ENCODE measurements around the gene TSPAN8.
"Not testable (repeated sequence)": the region's sequence is repeated elsewhere in the genome, so short reads cannot be mapped to it uniquely, and the experiment has no call there.

The TSPAN8 gene

DNA sequence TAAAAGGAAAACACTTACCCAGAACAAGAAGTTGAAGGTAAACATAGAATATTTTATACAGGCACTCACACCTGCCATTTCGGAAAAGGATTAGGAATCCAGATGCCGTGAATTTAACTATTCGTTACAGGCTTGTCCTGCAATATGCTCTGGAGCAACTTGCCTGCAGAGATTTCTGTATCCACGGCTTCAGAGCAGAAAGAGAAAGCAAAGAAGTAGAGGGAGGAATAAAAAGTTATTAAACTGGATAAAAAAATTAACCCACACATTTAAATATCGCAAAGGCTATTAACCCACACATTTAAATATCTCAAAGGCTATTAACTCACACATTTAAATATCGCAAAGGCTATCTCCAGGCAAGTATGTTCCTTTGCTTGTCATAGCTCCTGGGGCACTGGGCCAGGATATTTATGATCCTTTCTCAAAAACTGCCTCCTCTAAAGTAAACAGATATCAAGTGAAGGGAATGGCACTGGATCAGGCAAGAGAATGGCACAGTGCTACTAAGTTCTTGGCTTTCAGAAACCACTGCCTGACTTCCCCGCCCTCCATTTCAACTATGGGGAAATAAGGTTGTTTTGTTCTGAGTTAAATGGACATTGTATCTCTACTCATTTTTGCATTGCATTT is at the start of gene TSPAN8:
TSS of gene TSPAN8 (minus strand) at position 399 of the 633 bp plus-strand sequence. CDS start at position 78, 321 bp downstream.
- DNase-seq (ENCODE audit: low read depth in 2 of 2) = no peak

DNA sequence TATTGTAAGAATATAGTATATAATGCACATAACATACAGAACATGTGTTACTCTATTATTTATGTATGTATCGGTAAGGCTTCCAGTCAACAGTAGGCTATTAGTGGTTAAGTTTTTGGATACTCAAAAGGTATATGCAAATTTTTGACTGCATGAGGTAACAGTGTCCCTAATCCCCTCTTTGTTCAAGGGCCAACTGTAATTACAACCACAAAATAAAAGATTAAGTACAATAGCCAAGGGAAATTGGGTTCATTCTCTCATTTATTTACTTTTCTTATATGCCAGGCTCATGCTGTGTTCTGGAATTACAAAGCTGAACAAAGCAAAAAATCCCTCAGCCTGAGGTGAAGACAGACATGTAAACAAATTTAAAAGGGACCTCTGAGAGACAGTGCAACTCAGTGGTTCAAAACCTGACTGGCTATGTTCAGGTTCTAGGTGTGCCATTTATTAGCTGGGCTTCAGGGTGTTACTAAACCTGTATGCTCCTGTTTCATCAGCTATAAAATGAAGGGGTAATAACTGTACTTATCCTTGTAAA is 43.4 kb upstream of the TSPAN8 start:
- no peak for DNase-seq (ENCODE audit: low read depth in 2 of 2)

DNA sequence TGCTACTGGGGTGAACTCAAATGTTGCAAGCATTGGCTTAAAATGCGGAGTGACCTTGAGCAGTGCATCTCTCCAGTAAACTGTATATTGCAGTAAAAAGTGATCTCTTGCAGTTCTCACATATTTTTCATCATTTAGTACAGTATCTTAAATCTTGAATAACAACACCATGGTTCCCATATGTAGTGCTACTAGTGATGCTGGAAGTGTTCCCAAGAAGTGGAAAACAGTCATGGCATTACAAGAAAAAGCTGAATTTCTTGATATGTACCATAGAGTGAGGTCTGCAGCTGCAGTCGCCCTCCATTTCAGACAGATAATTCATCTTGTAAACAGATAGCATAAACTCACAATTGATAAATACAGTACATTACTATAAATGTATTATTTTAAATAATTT is 42.9 kb upstream of the TSPAN8 start:
- no peak for DNase-seq (ENCODE audit: low read depth in 2 of 2)

GRCh38 chr12:71197460-71197859 is 39.7 kb upstream of the TSPAN8 start:
- no peak for DNase-seq (ENCODE audit: low read depth in 2 of 2)

GRCh38 chr12:71195338-71195896 is 37.6 kb upstream of the TSPAN8 start:
- no peak for DNase-seq (ENCODE audit: low read depth in 2 of 2)

- DNase-seq (ENCODE audit: low read depth in 2 of 2) = no peak
Measured at GRCh38 chr12:71194657-71195056, 36.9 kb upstream of the TSPAN8 start.

DNA sequence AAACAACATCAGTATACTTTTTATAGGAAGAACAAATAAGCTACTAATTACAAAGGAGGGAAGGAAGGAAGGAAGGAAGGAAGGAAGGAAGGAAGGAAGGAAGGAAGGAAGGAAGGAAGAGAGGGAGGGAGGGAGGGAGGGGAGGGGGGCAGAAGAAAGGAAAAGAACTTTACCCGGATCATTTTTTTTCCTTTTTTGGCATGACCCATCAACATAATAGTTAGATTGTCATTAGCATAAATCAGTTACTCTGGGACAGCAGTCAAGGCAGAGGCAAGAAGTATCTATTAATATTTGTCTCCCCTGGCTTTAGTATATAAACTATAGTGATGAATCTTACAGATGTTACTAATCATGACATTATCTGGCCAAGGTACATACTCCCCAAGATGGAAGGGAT is 35.2 kb upstream of the TSPAN8 start:
- no peak for DNase-seq (ENCODE audit: low read depth in 2 of 2)

DNA sequence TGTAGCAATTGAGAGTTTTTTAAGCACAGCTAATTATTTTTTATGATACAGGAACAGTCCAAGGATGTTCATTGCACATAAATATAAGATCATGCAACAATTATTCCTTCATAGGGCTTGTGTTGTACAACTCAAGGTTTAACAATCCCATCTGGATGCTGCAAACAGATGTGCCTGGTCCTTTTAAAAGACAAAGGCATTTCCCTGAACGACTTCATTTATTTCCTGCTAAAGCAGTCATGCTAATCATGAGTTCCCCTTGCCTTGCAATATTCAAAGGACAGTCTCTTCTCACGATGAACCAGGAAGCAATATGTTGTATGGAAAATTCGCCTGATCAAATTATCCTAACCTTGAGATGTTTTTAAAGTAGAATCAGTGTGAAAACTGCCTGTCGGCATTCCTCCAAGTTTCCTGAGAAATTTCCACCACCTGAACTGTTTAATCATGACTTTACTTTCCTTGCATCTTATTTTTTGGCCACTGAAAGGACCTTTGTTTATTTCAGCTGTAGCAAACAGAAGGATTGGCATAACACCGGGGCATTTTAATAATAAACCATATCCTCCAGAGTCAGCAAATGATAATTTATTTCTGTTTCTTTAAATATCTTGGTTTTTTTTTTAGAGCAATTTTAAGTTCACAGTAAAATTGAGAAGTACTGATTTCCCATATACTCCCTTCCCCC is 33.9 kb upstream of the TSPAN8 start:
- DNase-seq (ENCODE audit: low read depth in 2 of 2) = no peak

DNA sequence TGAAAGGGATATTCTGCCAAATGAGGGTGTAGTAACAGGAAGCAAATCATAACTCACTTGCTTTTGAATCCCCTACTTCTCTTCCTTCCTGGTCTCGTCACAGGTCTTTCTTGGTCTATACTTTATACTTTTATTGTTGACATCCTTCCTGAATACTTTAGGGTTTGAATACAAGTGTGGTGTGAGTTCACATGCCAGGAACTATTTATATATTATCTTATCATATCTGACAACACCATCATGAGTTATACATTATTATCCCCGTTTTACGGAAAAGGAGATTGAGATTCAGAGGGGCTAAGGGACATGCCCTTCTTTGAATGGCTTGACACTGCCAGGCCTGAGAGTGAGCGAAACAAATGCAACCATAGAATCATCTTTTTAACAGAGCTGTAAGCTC is 33.0 kb upstream of the TSPAN8 start:
- no peak for DNase-seq (ENCODE audit: low read depth in 2 of 2)

- DNase-seq (ENCODE audit: low read depth in 2 of 2) = no peak
Measured at GRCh38 chr12:71187379-71187778, 29.6 kb upstream of the TSPAN8 start.

DNA sequence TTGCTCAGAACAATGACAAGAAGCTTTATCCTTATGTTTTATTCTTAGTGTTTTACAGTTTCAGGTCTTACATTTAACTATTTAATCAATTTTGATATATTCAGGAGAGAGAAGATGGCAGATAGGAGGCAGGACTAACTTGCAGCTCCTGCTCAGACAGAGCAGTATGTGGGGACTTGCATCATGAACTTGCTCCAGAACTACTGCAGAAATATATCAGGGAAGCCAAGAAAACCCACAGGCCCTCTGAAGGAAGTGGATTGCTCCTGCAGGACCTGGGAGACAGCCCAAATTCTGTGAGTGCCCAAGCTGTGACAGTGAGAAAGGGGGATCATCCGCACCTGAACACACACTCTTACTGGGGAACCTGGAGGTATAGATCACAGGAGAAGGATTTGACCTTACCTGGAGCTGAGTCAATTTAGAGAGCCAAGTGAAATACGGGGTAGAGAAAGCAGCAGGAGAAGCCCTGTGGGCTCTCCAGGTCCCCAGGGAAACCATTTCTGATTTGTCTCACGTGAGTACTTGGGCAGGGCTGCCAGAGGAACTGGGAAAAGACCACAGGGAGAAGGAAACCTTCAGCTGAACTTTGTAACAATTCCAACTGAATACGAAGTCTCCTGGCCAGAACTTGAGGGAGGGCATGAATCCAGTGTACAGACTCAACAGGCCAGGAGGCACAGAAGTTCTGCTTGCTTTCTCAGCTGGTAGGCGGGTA is 28.9 kb upstream of the TSPAN8 start:
- no peak for DNase-seq (ENCODE audit: low read depth in 2 of 2)

DNA sequence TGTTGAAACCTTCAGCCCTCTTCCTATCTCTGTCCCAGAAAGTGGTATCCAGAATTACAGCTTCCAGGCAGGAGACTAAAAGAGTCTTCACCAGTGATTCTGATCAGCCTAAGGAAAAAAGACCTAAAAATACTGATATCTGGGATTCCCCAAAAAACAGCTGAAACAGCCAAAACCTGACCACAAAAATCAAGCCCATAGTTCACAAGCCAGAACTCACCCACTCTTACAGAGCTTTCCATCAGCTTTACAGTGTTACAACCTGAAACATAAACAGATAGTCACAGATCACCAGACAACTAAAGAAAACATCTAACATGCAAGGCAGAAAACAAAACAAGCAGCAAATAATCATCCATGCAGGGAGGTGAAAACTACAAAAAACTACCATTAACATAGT is 26.0 kb upstream of the TSPAN8 start:
- DNase-seq (ENCODE audit: low read depth in 2 of 2) = no peak

DNA sequence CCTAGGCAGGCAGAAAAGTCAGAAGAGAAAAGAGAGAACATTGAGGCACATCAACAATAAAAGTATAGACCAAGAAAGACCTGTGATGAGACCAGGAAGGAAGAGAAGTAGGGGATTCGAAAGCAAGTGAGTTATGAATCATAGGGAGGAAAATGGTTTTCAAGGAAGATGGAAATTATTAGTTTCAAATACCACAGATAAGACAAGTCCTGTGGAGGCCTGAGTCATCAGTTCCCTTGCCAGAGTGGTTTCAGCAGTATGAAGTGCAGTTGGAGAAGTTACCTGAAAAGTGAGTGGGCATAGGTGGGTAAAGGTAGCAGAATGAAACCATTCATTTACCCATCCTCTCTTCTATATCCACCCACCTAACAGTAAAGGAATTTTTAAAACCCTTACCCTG is 25.2 kb upstream of the TSPAN8 start:
- no peak for DNase-seq (ENCODE audit: low read depth in 2 of 2)

DNA sequence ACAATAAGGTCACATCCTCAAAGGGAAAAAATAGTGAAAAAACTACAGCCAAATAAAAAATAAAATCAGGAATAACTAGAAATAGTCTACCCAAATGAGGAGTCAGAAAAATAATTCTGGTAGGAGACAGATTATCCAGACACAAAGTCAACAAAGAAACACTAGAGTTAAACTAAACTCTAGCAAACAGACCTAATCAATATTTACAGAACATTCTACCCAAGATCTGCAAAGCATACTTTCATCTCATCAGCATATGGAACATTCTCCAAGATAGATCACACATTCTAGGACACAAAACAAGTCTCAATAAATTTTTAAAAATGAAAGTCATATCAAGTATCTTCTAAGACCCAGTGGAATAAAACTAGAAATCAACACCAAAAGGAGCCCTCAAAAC is 20.4 kb upstream of the TSPAN8 start:
- no peak for DNase-seq (ENCODE audit: low read depth in 2 of 2)

DNA sequence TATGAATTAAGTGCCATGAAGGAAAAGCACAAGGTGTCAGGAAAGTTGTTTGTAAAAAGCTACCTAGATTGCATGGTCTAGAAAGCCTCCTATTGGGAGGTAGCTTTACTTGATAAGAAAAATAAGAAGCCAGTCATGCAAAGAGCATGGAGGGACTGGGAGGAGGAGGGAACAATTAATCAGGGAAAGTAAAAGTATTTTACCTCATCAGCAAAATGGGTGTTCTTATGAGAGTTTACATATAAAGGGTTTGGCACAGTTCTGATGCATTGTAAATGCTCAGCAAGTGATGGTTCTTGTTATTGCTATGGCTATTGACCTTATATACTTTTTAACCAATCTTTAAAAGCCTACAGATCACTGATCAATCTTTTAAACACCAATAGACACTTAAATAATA is 17.0 kb upstream of the TSPAN8 start:
- no peak for DNase-seq (ENCODE audit: low read depth in 2 of 2)

DNA sequence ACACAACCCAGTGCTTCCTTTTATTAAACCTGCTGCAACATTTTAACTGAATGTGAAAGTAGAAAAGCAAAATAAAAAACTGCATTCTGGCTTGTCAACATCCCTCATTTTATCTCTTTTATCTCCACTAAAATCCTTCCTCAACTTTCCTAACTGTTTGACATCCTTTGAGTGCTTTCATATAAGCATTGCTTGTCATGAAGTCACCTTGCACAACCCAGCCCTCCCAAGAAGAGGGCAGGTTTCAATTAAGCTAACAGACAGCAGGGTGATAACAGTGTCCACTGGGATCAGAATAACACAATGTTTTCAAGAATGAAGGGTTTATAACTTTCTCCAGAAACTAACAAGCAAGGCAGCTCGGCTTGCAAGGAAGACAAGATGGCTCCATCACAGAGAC is 16.3 kb upstream of the TSPAN8 start:
- DNase-seq (ENCODE audit: low read depth in 2 of 2) = no peak

DNA sequence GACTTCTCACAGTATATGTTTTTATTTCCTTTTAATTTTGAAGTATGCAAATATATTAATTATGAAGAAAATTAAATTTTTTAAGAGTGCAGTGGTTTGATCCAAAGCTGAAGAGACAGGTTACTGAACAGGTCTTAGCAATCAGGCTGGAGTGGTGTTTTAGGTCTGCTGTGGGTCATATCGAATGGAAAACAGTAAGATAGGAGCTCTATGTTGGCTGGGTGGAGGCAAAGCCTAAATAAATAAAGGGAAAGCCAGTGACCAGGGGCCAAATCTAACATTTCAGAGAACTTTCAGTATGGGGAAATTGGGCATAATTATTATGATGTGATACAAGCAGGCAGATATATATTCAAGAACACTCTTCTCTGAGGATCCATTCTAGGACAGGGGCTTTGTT is 12.7 kb upstream of the TSPAN8 start:
- DNase-seq (ENCODE audit: low read depth in 2 of 2) = no peak

GRCh38 chr12:71169286-71169685 is 11.5 kb upstream of the TSPAN8 start:
- DNase-seq (ENCODE audit: low read depth in 2 of 2) = no peak

DNA sequence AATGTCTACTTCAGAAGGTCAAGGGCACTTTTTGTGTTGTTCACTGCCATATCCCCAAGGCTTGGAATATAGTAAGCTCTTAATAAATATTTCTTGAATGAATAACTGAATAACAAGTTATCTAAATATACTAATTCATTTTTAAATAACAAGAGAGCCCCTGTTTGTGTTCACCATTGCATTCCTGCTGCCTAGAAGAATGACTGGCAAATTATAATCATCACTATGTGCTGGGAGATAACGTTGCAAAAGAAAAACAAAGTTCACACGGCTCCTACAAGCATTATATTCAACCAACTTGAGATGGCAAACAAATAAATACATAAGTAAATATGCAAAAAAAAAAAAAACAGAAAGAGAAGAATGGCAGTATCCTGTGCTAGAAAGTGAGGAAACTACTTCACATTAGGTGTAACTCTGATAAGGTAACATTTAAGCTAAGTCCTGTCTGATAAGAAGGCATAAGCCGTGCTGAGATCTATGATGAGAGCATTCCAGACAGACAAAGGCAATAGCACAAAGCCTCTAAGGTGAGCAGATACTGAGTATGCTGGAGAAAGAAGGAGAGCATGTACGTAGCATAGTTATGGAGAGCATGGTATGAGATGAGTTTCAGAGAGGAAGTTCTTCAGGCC is 9.2 kb upstream of the TSPAN8 start:
- DNase-seq (ENCODE audit: low read depth in 2 of 2) = no peak

- DNase-seq (ENCODE audit: low read depth in 2 of 2) = no peak
Measured at GRCh38 chr12:71166280-71166679, 8.5 kb upstream of the TSPAN8 start.

- DNase-seq (ENCODE audit: low read depth in 2 of 2) = not testable (repeated sequence)
Measured at GRCh38 chr12:71165780-71166179, 8.0 kb upstream of the TSPAN8 start.

Measured in stimulated activated CD4-positive, alpha-beta T cell treated with anti-CD3 and anti-CD28 coated beads, Interleukin-12 subunit alpha, Interleukin-12 subunit beta, amount 100 ng/mL, for 24 hours (primary cell).